KG1 (cell line): ENCODE data around the gene TMEM132D.

ENCODE experiments used
- DNase-seq: peaks from one replicate; lab custom pipeline; 2025; lab: John Stamatoyannopoulos, UW

The TMEM132D gene

GRCh38 chr12:129534966-129535750 is 368.7 kb downstream of the TMEM132D start:
- DNase-seq: no peak

GRCh38 chr12:129532707-129533499 is 370.9 kb downstream of the TMEM132D start:
- no peak for DNase-seq

- no peak for DNase-seq
Observed at GRCh38 chr12:129532082-129532481, 371.7 kb downstream of the TMEM132D start.

GRCh38 chr12:129530984-129531383 is 372.8 kb downstream of the TMEM132D start:
- no peak for DNase-seq

DNA sequence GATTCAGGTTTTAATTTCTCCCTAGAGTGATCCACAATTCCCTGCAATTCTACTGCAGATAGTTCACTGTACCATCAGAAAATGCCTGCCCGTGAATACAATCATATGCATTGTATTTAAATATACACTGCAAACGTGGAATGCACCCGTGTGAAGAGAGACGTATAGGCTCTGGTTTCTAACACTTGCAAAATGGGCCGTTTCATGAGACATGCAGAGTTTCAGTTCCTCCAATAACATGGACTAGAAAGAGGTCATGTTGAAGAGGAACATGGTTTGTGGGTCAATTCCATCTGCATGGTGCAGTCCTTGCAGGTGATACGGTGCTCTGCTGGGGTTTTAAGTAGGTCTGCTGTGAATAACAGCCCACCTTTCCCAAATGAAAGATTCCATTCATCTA is 373.3 kb downstream of the TMEM132D start:
- no peak for DNase-seq

- no peak for DNase-seq
Observed at GRCh38 chr12:129527506-129527905, 376.3 kb downstream of the TMEM132D start.

DNA sequence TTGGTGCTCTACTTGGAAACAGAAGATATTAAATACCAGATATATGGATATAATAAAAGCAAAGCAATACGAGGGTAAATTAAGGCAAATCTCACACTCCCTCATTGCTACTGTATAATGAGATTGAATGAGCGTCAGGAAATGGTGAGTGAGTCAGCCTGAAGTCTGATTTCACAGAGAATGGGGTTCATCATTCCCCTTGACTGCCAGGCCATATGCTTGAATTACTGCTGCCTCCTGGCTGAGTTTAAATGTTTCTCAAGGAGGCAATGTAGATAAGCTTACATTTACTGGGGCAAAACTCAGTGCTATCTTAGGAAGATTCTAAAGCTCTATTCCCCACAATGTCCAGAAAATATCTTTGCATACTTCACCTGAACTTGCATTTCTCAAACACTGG is 380.2 kb downstream of the TMEM132D start:
- DNase-seq: no peak

GRCh38 chr12:129520739-129521138 is 383.1 kb downstream of the TMEM132D start:
- DNase-seq: no peak

GRCh38 chr12:129503802-129504201 is 400.0 kb downstream of the TMEM132D start:
- no peak for DNase-seq

DNA sequence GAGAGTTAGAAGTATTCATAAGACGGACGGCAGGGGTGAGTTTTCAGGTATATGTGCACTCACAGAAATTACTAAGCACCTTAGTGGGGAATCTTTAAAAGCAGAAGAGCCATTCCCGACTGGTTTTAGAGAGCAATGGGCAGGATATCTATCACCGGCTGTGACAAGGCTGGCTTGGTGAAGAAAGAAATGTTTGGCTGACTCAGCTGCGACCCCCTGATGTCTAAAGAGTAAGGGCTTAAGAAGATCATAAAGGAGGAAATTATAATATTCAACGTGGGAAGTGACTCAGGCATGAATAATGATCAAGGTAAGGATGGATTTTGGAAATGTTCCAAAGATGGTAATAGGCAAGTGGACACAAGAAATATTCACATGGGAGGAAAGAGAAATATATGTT is 407.6 kb downstream of the TMEM132D start:
- DNase-seq: no peak

DNA sequence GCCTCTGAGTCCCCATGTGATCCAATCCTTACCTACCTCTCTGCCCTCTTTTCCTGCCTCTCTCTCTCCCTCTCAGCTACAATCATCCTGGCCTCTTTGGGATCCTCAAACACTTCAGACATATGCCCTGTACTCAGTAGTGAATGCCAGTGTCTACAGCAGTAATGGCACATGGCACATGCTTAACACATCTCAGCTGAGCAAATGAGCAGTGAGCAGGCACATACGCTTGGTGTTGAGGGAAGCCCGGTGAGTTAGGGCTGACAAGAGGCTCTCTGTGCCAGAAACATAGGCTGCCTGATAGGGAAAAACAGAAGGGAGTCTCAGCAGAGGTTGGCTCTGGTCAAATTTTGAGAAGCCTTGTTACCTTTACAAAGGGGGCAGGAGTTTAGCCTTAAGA is 409.1 kb downstream of the TMEM132D start:
- DNase-seq: no peak

GRCh38 chr12:129494260-129494659 is 409.6 kb downstream of the TMEM132D start:
- DNase-seq: no peak

GRCh38 chr12:129489100-129489676 is 414.6 kb downstream of the TMEM132D start:
- DNase-seq: no peak

GRCh38 chr12:129486931-129487330 is 416.9 kb downstream of the TMEM132D start:
- no peak for DNase-seq

DNA sequence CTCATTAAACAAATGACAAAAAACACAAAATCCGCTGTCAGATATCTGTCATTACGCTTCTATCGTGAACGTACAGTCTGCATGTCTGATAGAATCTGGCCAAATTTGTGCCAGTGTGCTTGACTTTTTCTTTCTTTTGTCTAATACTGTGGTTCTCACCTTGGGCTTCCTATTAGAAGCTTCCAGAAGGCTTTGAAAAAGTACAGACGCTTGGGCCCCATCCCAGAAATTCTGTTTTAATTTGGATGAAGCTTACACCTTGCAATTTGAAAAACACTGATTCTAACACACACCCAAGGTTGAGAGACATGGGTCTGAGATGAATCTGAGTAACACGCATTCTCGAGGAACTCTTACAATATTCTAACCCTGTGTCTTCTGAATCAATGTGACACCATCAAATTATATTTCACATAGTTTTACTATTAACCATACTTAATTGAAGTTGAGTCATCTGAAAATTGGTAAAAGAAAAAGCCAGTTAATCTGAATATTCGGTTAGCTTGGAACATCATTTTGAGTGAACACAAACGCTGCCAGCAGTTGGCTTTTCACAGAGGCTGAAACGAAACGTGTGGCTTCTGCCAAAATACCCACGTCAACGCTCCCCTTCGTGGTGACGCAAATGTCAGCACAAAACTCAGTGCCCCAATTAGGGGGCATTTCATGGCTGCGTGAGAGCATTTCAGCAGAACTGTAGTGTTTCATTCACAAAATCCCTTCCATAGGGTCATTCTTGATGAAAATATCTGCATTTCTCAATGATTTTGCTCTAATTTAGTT is 420.5 kb downstream of the TMEM132D start:
- no peak for DNase-seq

DNA sequence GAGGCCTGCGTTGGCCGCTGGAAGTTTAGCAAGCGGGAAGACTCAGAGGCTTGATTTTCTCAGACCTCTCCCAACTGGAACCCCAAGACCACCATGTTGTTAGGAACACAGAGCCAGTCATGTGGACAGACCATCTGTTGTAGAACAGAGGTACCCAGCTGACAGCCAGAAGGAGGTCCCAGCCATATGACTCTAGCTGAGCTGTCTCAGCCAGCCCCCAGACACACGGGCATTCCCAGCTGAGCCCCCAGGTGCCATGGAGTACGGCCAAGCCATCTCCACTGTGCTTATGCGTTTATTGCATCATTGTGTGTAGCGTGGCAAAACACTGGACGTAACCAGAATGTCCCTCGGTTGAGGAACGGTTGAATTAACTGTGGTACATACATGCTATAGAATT is 421.9 kb downstream of the TMEM132D start:
- no peak for DNase-seq

DNA sequence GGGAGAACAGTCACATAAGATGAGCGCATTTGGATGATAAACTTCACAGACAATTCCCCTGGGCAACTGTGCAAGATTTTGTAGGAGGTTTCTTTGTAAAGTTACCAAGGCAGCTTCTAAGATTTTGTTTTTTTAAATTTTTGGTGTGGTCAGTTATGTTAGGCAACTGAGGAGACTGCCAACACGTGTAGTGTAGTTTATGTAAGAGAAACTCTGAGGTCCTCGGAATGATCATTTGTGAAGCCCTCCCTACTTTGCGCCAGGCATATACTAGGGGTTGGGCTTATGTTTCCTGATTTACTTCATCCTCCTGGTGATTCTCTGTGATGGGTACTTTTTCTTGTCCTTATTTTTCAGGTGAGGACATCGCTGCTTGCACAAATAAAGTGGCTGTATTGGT is 433.6 kb downstream of the TMEM132D start:
- no peak for DNase-seq

GRCh38 chr12:129467726-129468125 is 436.1 kb downstream of the TMEM132D start:
- no peak for DNase-seq

GRCh38 chr12:129467289-129467688 is 436.5 kb downstream of the TMEM132D start:
- DNase-seq: no peak

DNA sequence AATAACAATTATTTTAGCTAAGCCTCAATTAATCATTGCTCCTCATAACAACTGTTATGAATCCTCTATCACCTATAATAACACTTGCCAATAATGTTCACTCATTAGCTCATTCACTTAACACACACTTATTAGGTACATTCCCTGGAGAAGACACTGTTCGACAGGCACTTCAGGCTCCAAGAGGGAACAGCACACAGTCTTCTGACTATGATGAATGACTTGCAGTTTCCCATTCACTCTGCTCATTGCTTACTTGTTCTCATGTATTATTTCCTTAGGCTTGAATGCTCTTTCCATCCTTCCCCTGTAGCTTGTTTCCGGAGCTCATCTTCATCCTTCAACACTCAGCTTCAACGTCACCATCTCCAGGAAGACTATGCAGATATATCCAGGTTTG is 437.3 kb downstream of the TMEM132D start:
- DNase-seq: no peak

DNA sequence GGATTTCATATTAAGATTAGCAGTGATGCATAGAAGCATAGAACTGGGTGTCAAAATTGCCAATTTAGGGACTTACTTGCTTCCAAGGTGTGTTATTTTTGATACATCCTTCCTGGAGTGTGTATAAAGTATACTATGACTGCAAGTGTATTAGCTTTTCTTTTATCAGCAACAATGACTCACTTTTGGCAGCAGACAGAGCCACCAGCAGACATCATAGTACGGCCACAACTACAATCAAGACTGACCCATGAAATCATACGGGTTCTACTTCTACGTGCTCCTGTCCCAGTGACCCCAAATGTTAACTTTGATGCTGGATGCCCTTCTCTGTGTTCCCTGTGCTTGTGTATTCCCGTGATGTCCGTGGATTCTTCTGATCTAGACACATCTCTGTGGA is 443.9 kb downstream of the TMEM132D start:
- DNase-seq: no peak

DNA sequence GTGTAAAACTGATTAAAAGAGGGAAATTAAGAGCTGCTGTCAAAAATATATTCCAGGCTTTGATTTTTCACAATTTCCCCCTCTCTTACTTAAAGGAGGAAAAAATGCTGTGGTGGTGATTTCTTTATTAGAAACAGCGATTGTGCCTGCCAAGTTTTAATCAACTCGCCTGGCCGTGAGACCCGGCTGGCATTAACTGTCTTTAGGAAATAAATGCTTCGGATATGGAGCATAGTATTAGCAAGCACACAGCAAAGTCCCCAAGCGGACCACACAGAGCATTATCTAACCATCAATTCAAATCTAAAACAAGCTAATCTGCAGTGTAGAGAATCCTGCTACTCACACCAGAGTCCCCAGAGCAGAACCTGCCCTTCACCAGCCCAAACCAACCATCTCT is 457.1 kb downstream of the TMEM132D start:
- DNase-seq: no peak
